NT2/D1 (cell line): ENCODE results near the gene ANKRD39.

Experiments used
- SUZ12 ChIP-seq: IDR thresholded peaks from 2 replicates; pipeline ENCODE4 v1.6.1; 2011; ENCODE audit not compliant: insufficient read length, insufficient read depth; ENCODE audit errors: extremely low read depth
- YY1 ChIP-seq: IDR thresholded peaks from 2 replicates; pipeline ENCODE4 v1.6.1; 2011; ENCODE audit not compliant: insufficient read length, insufficient read depth
- ZNF274 ChIP-seq: IDR thresholded peaks from 2 replicates; pipeline ENCODE4 v1.6.1; 2011; ENCODE audit warnings: mild to moderate bottlenecking, low read depth, low read length

GRCh38 chr2:96813656-96814055 lies 44.2 kb downstream of the ANKRD39 start:
- TF ChIP-seq SUZ12 = no peak
- TF ChIP-seq ZNF274 = no peak
- no peak for TF ChIP-seq YY1
